Liver (tissue), 9 donors: ENCODE data around the gene FILIP1L. TPM values are rescaled to one million over a fixed set of nuclear protein-coding genes. Genes with fewer than 3 reads are reported as not detected.

ENCODE experiments used
- DNase-seq: peaks from one replicate; pipeline ENCODE4 v3.0.0-alpha.2; 2017; ENCODE audit warnings: low spot score
- H3K27ac ChIP-seq, 2 donors: one replicate each; pipeline ENCODE4 v1.7.0; 2013; ENCODE audit warnings: inconsistent platforms in 2 of 2, low read length in 2 of 2, control low read depth in 1 of 2, low read depth in 1 of 2, mild to moderate bottlenecking in 1 of 2
- H3K27me3 ChIP-seq, 4 donors: one replicate each; pipeline versions ENCODE4 v1.6.1 to v1.7.0; 2013; ENCODE audit warnings: low read length in 3 of 4, inconsistent platforms in 1 of 4, mild to moderate bottlenecking in 1 of 4, moderate library complexity in 1 of 4; ENCODE audit not compliant: control insufficient read depth in 4 of 4, insufficient read depth in 4 of 4
- H3K36me3 ChIP-seq, 4 donors: one replicate each; pipeline versions ENCODE4 v1.6.1 to v1.7.0; 2013; ENCODE audit warnings: low read length in 3 of 4, mild to moderate bottlenecking in 3 of 4, low read depth in 1 of 4, moderate library complexity in 1 of 4; ENCODE audit not compliant: control insufficient read depth in 4 of 4, insufficient read depth in 3 of 4
- H3K4me1 ChIP-seq, 4 donors: one replicate each; pipeline versions ENCODE4 v1.6.1 to v1.7.0; 2013; ENCODE audit warnings: low read length in 3 of 4, mild to moderate bottlenecking in 3 of 4, moderate library complexity in 1 of 4; ENCODE audit not compliant: control insufficient read depth in 4 of 4, insufficient read depth in 4 of 4
- H3K4me3 ChIP-seq, 3 donors: one replicate each; pipeline versions ENCODE4 v1.6.1 to v1.7.0; 2013; ENCODE audit warnings: low read length in 3 of 3, control low read depth in 1 of 3, low read depth in 1 of 3, mild to moderate bottlenecking in 1 of 3
- H3K9ac ChIP-seq, 2 donors: one replicate each; pipeline ENCODE4 v1.7.0; 2013; ENCODE audit warnings: low read length in 2 of 2, mild to moderate bottlenecking in 2 of 2, moderate library complexity in 2 of 2, control low read depth in 1 of 2, low read depth in 1 of 2
- H3K9me3 ChIP-seq, 4 donors: one replicate each; pipeline versions ENCODE4 v1.6.1 to v1.7.0; 2013; ENCODE audit warnings: low read length in 3 of 4; ENCODE audit not compliant: control insufficient read depth in 4 of 4
- ATF3 ChIP-seq: IDR thresholded peaks from 2 replicates; pipeline ENCODE4 v1.6.1; 2016; ENCODE audit warnings: antibody characterized with exemption
- EGR1 ChIP-seq, 2 donors: IDR thresholded peaks; 2 replicates each; pipeline ENCODE4 v1.6.1; 2016 to 2018; ENCODE audit warnings: antibody characterized with exemption in 2 of 2, low read depth in 2 of 2
- FOXA1 ChIP-seq: IDR thresholded peaks from 2 replicates; pipeline ENCODE4 v1.6.1; 2016; ENCODE audit warnings: antibody characterized with exemption
- FOXA2 ChIP-seq: IDR thresholded peaks from 2 replicates; pipeline ENCODE4 v1.6.1; 2016; ENCODE audit warnings: antibody characterized with exemption
- GABPA ChIP-seq, 2 donors: IDR thresholded peaks in 1 of 2; conservative IDR thresholded peaks in 1 of 2; 2 replicates each; pipeline ENCODE4 v1.6.1; 2016; ENCODE audit warnings: antibody characterized with exemption in 2 of 2, mild to moderate bottlenecking in 1 of 2, moderate library complexity in 1 of 2
- HNF4A ChIP-seq, 2 donors: conservative IDR thresholded peaks; 2 replicates each; pipeline ENCODE4 v1.6.1; 2016; ENCODE audit warnings: antibody characterized with exemption in 2 of 2, mild to moderate bottlenecking in 2 of 2
- HNF4G ChIP-seq: IDR thresholded peaks from 2 replicates; pipeline ENCODE4 v1.6.1; 2016; ENCODE audit warnings: antibody characterized with exemption
- JUND ChIP-seq, 2 donors: IDR thresholded peaks; 2 replicates each; pipeline ENCODE4 v1.6.1; 2016; ENCODE audit warnings: antibody characterized with exemption in 2 of 2
- MAX ChIP-seq: IDR thresholded peaks from 2 replicates; pipeline ENCODE4 v1.6.1; 2016; ENCODE audit warnings: antibody characterized with exemption
- NR2F2 ChIP-seq: IDR thresholded peaks from 2 replicates; pipeline ENCODE4 v1.6.1; 2016; ENCODE audit warnings: antibody characterized with exemption
- RAD21 ChIP-seq, 2 donors: IDR thresholded peaks; 2 replicates each; pipeline ENCODE4 v1.6.1; 2016; ENCODE audit warnings: antibody characterized with exemption in 2 of 2, mild to moderate bottlenecking in 2 of 2
- REST ChIP-seq: IDR thresholded peaks from 2 replicates; pipeline ENCODE4 v1.6.1; 2016; ENCODE audit warnings: antibody characterized with exemption, mild to moderate bottlenecking
- RXRA ChIP-seq, 2 donors: IDR thresholded peaks; 2 replicates each; pipeline ENCODE4 v1.6.1; 2017 to 2018; ENCODE audit warnings: antibody characterized with exemption in 2 of 2, mild to moderate bottlenecking in 1 of 2
- SP1 ChIP-seq: IDR thresholded peaks from 2 replicates; pipeline ENCODE4 v1.6.1; 2018; ENCODE audit warnings: antibody characterized with exemption, mild to moderate bottlenecking
- TAF1 ChIP-seq: conservative IDR thresholded peaks from 2 replicates; pipeline ENCODE4 v1.6.1; 2016; ENCODE audit warnings: antibody characterized with exemption, mild to moderate bottlenecking
- YY1 ChIP-seq: IDR thresholded peaks from 2 replicates; pipeline ENCODE4 v1.6.1; 2016; ENCODE audit warnings: antibody characterized with exemption, mild to moderate bottlenecking
- ZBTB33 ChIP-seq: IDR thresholded peaks from 2 replicates; pipeline ENCODE4 v1.6.1; 2016; ENCODE audit warnings: antibody characterized with exemption
- WGBS: extraction: QIAGEN DNeasy Blood & Tissue Kit; methylation state at CpG from one replicate; pipeline ENCODE4 v1.1.7; 2013; 5-methylcytosine and 5-hydroxymethylcytosine counted together
- polyA plus RNA-seq, 2 donors: library from polyadenylated mRNA; stranded (reverse) in 1 of 2; unstranded in 1 of 2; fragments of 200-250 nt in 1 of 2; fragments of >200 nt in 1 of 2; fragmentation: Nextera tagmentation in 1 of 2; extraction: Ambion mirVana in 1 of 2; gene quantifications; one replicate each; pipeline versions ENCODE4 v1.2.1 to v1.2.3, GENCODE V29; 2013 to 2015
- total RNA-seq, 2 donors: library from RNA; depleted of rRNA; stranded (reverse); fragments of >200 nt; gene quantifications; one replicate each; pipeline ENCODE4 v1.2.3, GENCODE V29; 2014
- TF ChIP-seq, protein P1 (sequence below): fragments of 150-350 bp; IDR thresholded peaks from 2 replicates; pipeline ENCODE4 v1.5.1; 2017; ENCODE audit warnings: improper control_type of control experiment, low read depth, low read length; ENCODE audit not compliant: missing input control
- donor health status: healthy.
- donor health status: healthy.
- donor health status: healthy.
- donor health status: healthy.
- donor health status: healthy.

FILIP1L gene
- total and polyA plus RNA-seq, 4 donors = 1.4 to 6.5 (median 1.9) TPM

- TF ChIP-seq ZBTB33 (no peak), ATF3 (no peak), SP1 (no peak), HNF4A (conservative IDR thresholded peaks at IDR 0.05) (no peak), HNF4G (no peak), RAD21 (IDR thresholded peaks at IDR 0.05) (no peak), JUND (IDR thresholded peaks at IDR 0.05) (no peak), TAF1 (no peak)
- TF ChIP-seq, protein P1, sequence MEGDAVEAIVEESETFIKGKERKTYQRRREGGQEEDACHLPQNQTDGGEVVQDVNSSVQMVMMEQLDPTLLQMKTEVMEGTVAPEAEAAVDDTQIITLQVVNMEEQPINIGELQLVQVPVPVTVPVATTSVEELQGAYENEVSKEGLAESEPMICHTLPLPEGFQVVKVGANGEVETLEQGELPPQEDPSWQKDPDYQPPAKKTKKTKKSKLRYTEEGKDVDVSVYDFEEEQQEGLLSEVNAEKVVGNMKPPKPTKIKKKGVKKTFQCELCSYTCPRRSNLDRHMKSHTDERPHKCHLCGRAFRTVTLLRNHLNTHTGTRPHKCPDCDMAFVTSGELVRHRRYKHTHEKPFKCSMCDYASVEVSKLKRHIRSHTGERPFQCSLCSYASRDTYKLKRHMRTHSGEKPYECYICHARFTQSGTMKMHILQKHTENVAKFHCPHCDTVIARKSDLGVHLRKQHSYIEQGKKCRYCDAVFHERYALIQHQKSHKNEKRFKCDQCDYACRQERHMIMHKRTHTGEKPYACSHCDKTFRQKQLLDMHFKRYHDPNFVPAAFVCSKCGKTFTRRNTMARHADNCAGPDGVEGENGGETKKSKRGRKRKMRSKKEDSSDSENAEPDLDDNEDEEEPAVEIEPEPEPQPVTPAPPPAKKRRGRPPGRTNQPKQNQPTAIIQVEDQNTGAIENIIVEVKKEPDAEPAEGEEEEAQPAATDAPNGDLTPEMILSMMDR = no peak
- Histone ChIP-seq H3K27me3 (no peaks in the 10 kb centered on the region), H3K4me1 (no peaks in the 10 kb centered on the region), H3K27ac (no peak overlapping the region), H3K9me3 (no peaks in the 10 kb centered on the region), H3K4me3 (no peak overlapping the region), H3K36me3 (no peaks in the 10 kb centered on the region), H3K9ac (no peak overlapping the region)
- DNase-seq = no peak
- 97% methylated on average over 3 of the region's 3 CpGs for WGBS
These were observed 228.4 kb downstream of the FILIP1L start for GRCh38 chr3:99885851-99886250.

DNA sequence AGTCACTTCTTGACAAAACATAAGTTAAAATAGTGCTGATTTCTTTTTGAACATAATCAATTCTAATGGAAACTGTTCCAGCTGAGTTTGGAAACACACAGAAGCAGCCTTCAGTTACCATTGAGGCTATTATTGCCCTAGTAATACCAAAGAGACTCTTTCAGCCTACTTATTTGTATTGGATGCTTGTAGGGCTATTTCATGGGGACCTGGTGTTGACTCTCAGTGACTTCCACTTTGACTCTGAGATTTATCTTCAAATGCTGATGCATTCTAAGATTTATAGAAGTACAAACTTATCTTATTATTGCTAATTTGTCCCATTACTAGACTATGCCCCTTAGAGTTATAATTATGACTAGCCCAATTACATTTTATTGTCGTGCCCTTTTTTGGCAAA is 229.2 kb downstream of the FILIP1L start:
- Histone ChIP-seq H3K36me3 (no peaks in the 10 kb centered on the region), H3K27ac (no peak overlapping the region), H3K4me1 (no peaks in the 10 kb centered on the region), H3K27me3 (no peaks in the 10 kb centered on the region), H3K9ac (no peak overlapping the region), H3K9me3 (no peaks in the 10 kb centered on the region), H3K4me3 (no peak overlapping the region)
- 100% methylated on average over 1 of the region's 1 CpG for WGBS
- DNase-seq = no peak
- TF ChIP-seq YY1 (no peak), ZBTB33 (no peak), JUND (IDR thresholded peaks at IDR 0.05) (no peak), GABPA (IDR thresholded peaks at IDR 0.05 in 1 of 2, conservative IDR thresholded peaks at IDR 0.05 in 1 of 2) (no peak), RAD21 (IDR thresholded peaks at IDR 0.05) (no peak), ATF3 (no peak), EGR1 (IDR thresholded peaks at IDR 0.05; ENCODE audit: low read depth in 2 of 2) (no peak), MAX (no peak), RXRA (IDR thresholded peaks at IDR 0.05) (no peak), SP1 (no peak), HNF4A (conservative IDR thresholded peaks at IDR 0.05) (no peak), NR2F2 (no peak), TAF1 (no peak), FOXA1 (no peak), FOXA2 (no peak), HNF4G (no peak), REST (no peak)
- TF ChIP-seq, protein P1 = no peak
